ENCODE data around the gene STX12.

STX12 gene

GRCh38 chr1:27772932-27773825 is at the start of gene STX12:
Gene STX12 (plus strand): TSS chr1:27773219. CDS start chr1:27773308, 89 bp downstream.
- peak; percentile 92 for DNase-seq (ENCODE audit: low read depth)

GRCh38 chr1:27724961-27725373 is 48.1 kb upstream of the STX12 start:
- no peak for DNase-seq (ENCODE audit: low read depth)

GRCh38 chr1:27725374-27726172 is 47.4 kb upstream of the STX12 start, which contains the start of gene FAM76A:
Gene FAM76A (plus strand): TSS chr1:27725961. CDS start chr1:27726081, 120 bp downstream.
- peak; percentile 97 for DNase-seq (ENCODE audit: low read depth)

- DNase-seq (ENCODE audit: low read depth): peak; percentile 10
Observed at GRCh38 chr1:27726173-27727044, 46.6 kb upstream of the STX12 start.

GRCh38 chr1:27727126-27727525 is 45.9 kb upstream of the STX12 start:
- no peak for DNase-seq (ENCODE audit: low read depth)

GRCh38 chr1:27736252-27736651 is 36.8 kb upstream of the STX12 start:
- no peak for DNase-seq (ENCODE audit: low read depth)

- no peak for DNase-seq (ENCODE audit: low read depth)
Observed at GRCh38 chr1:27741121-27741520, 31.9 kb upstream of the STX12 start.

GRCh38 chr1:27744556-27744955 is 28.5 kb upstream of the STX12 start:
- DNase-seq (ENCODE audit: low read depth): no peak

- no peak for DNase-seq (ENCODE audit: low read depth)
Observed at GRCh38 chr1:27745466-27745865, 27.6 kb upstream of the STX12 start.

GRCh38 chr1:27752360-27752759 is 20.7 kb upstream of the STX12 start:
- DNase-seq (ENCODE audit: low read depth): no peak

- DNase-seq (ENCODE audit: low read depth): no peak
Observed at GRCh38 chr1:27755286-27755685, 17.7 kb upstream of the STX12 start.

- no peak for DNase-seq (ENCODE audit: low read depth)
Observed at GRCh38 chr1:27755865-27756264, 17.2 kb upstream of the STX12 start.

GRCh38 chr1:27759236-27759635 is 13.8 kb upstream of the STX12 start:
- DNase-seq (ENCODE audit: low read depth): no peak

GRCh38 chr1:27760426-27760825 is 12.6 kb upstream of the STX12 start:
- no peak for DNase-seq (ENCODE audit: low read depth)

GRCh38 chr1:27762033-27762432 is 11.0 kb upstream of the STX12 start:
- DNase-seq (ENCODE audit: low read depth): no peak

- DNase-seq (ENCODE audit: low read depth): no peak
Observed at GRCh38 chr1:27763358-27763757, 9.7 kb upstream of the STX12 start.

GRCh38 chr1:27770293-27770830 is 2.7 kb upstream of the STX12 start:
- no peak for DNase-seq (ENCODE audit: low read depth)

- no peak for DNase-seq (ENCODE audit: low read depth)
Observed at GRCh38 chr1:27772036-27772931, 735 bp upstream of the STX12 start.

- DNase-seq (ENCODE audit: low read depth): no peak
Observed at GRCh38 chr1:27773826-27774445, 917 bp downstream of the STX12 start.

GRCh38 chr1:27774654-27775053 is 1.6 kb downstream of the STX12 start:
- no peak for DNase-seq (ENCODE audit: low read depth)
